Measurements from ENCODE around the gene CNKSR3. TPM values are rescaled to one million over a fixed set of nuclear protein-coding genes. Genes with fewer than 3 reads are reported as not detected.

The CNKSR3 gene
- total and polyA plus RNA-seq, 3 experiments from 2014 or later: 0.50 to 0.62 TPM; not detected in 1

DNA sequence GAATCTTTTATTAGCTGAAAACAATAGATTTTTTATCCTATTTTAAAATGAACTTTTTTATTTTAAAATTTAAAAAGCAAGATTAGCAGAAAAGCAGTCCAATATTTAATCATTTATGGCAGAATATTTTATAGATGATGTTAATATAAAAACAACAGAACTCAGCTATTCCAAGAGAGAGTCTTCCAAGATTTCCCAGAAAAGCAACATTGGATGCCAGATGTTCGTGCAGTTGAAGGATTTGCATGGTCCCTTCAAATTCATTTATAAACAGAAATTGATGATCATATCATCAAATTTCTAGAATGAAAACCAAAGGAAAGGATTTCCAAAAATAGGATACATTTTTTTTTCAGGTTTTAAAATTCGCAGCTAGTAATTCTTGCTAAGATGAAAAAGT is 25.4 kb upstream of the CNKSR3 start:
- Histone ChIP-seq H3K4me1 (ENCODE audit: insufficient read depth, low read length) (no peaks in the 10 kb centered on the region), H3K9me3 (ENCODE audit: low read length) (no peaks in the 10 kb centered on the region), H3K27ac (ENCODE audit: low read depth, low read length) (no peak overlapping the region), H3K36me3 (ENCODE audit: insufficient read depth, low read length) (no peaks in the 10 kb centered on the region), H3K27me3 (ENCODE audit: insufficient read depth, low read length, poor library complexity, severe bottlenecking) (no peaks in the 10 kb centered on the region), H3K4me3 (ENCODE audit: low read length) (no peak overlapping the region)
- CTCF ChIA-PET: no interaction called here
- H3K36me3 Mint-ChIP-seq: no peaks in the 10 kb centered on the region
- H3K27me3 Mint-ChIP-seq: peaks cover 0 to 2% of the 10 kb centered on the region in 2 donors
- H3K9me3 Mint-ChIP-seq: no peaks in the 10 kb centered on the region
- H3K4me3 Mint-ChIP-seq: no peak overlapping the region
- no peaks in the 10 kb centered on the region for H3K4me1 Mint-ChIP-seq
- H3K27ac Mint-ChIP-seq: no peak overlapping the region
- DNase-seq: no peak
- POLR2A ChIA-PET: interaction anchor here (1.1 kb wide), 1 partner anchor 9 kb away, joined by 7 read pairs; no protein-coding TSS in a partner anchor

DNA sequence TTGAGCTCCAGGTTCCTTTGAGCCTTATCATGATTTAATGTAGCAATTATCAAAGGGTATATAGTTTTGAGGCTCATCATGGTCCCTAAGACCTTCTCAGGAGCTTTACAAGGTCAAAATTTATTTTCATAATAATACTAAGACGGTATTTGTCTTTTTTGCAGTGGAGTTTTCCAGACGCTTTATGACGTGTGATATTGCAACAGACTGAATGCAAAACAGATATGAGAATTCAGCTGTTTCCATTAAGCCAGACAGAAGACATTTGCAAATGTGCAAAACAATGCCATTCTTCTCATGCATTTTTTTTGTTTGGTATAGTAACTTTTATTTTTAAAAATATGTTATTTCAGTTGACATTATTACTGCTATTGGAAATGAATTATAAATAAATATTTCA is 24.7 kb upstream of the CNKSR3 start:
- Mint-ChIP-seq H3K27me3 (peaks cover 0 to 2% of the 10 kb centered on the region in 2 donors), H3K27ac (no peak overlapping the region), H3K4me3 (no peak overlapping the region), H3K36me3 (no peaks in the 10 kb centered on the region), H3K4me1 (no peaks in the 10 kb centered on the region), H3K9me3 (no peaks in the 10 kb centered on the region)
- H3K4me1 ChIP-seq (ENCODE audit: insufficient read depth, low read length): no peaks in the 10 kb centered on the region
- no peaks in the 10 kb centered on the region for H3K9me3 ChIP-seq (ENCODE audit: low read length)
- H3K27me3 ChIP-seq (ENCODE audit: insufficient read depth, low read length, poor library complexity, severe bottlenecking): no peaks in the 10 kb centered on the region
- H3K27ac ChIP-seq (ENCODE audit: low read depth, low read length): no peak overlapping the region
- H3K36me3 ChIP-seq (ENCODE audit: insufficient read depth, low read length): no peaks in the 10 kb centered on the region
- no peak overlapping the region for H3K4me3 ChIP-seq (ENCODE audit: low read length)
- DNase-seq: no peak
- ChIA-PET CTCF (no interaction called here), POLR2A (interaction anchor here (1.1 kb wide), 1 partner anchor 8 kb away, joined by 7 read pairs; no protein-coding TSS in a partner anchor)

GRCh38 chr6:154534531-154534930 is 24.0 kb upstream of the CNKSR3 start:
- Mint-ChIP-seq H3K4me3 (no peak overlapping the region), H3K27ac (no peak overlapping the region), H3K36me3 (no peaks in the 10 kb centered on the region), H3K9me3 (no peaks in the 10 kb centered on the region), H3K4me1 (no peaks in the 10 kb centered on the region), H3K27me3 (peaks cover 0 to 2% of the 10 kb centered on the region in 2 donors)
- Histone ChIP-seq H3K4me1 (ENCODE audit: insufficient read depth, low read length) (no peaks in the 10 kb centered on the region), H3K9me3 (ENCODE audit: low read length) (no peaks in the 10 kb centered on the region), H3K4me3 (ENCODE audit: low read length) (no peak overlapping the region), H3K36me3 (ENCODE audit: insufficient read depth, low read length) (no peaks in the 10 kb centered on the region), H3K27ac (ENCODE audit: low read depth, low read length) (no peak overlapping the region), H3K27me3 (ENCODE audit: insufficient read depth, low read length, poor library complexity, severe bottlenecking) (no peaks in the 10 kb centered on the region)
- ChIA-PET CTCF (no interaction called here), POLR2A (interaction anchor here (1.1 kb wide), 1 partner anchor 8 kb away, joined by 7 read pairs; no protein-coding TSS in a partner anchor)
- no peak for DNase-seq

- peaks cover 0 to 1% (median 0%) of the 10 kb centered on the region in 3 donors for H3K4me1 Mint-ChIP-seq
- H3K27me3 Mint-ChIP-seq: peaks cover 0 to 5% of the 10 kb centered on the region in 2 donors
- POLR2A ChIA-PET: no interaction called here
- no peaks in the 10 kb centered on the region for H3K9me3 ChIP-seq (ENCODE audit: low read length)
- H3K4me3 ChIP-seq (ENCODE audit: low read length): no peak overlapping the region
- no peaks in the 10 kb centered on the region for H3K27me3 ChIP-seq (ENCODE audit: insufficient read depth, low read length, poor library complexity, severe bottlenecking)
- no peaks in the 10 kb centered on the region for H3K36me3 ChIP-seq (ENCODE audit: insufficient read depth, low read length)
- H3K4me3 Mint-ChIP-seq: no peak overlapping the region
- H3K9me3 Mint-ChIP-seq: peaks cover 0 to 2% (median 0%) of the 10 kb centered on the region in 5 donors
- CTCF ChIA-PET: no interaction called here
- peak overlapping the region in 1 of 8 donors; percentile 17 for H3K27ac Mint-ChIP-seq
- peaks cover 0 to 5% (median 0%) of the 10 kb centered on the region in 3 donors for H3K36me3 Mint-ChIP-seq
- no peak for DNase-seq
- no peaks in the 10 kb centered on the region for H3K4me1 ChIP-seq (ENCODE audit: insufficient read depth, low read length)
- H3K27ac ChIP-seq (ENCODE audit: low read depth, low read length): no peak overlapping the region
Measured at GRCh38 chr6:154532426-154532825, 21.9 kb upstream of the CNKSR3 start.

- H3K27me3 ChIP-seq (ENCODE audit: insufficient read depth, low read length, poor library complexity, severe bottlenecking): no peaks in the 10 kb centered on the region
- DNase-seq: no peak
- POLR2A ChIA-PET: no interaction called here
- H3K4me3 ChIP-seq (ENCODE audit: low read length): no peak overlapping the region
- CTCF ChIA-PET: no interaction called here
- Mint-ChIP-seq H3K27ac (no peak overlapping the region), H3K4me1 (peaks cover 0 to 8% (median 2%) of the 10 kb centered on the region in 3 donors), H3K9me3 (peaks cover 0 to 2% (median 0%) of the 10 kb centered on the region in 5 donors), H3K4me3 (no peak overlapping the region), H3K36me3 (peaks cover 0 to 5% (median 0%) of the 10 kb centered on the region in 3 donors), H3K27me3 (peaks cover 0 to 5% of the 10 kb centered on the region in 2 donors)
- H3K36me3 ChIP-seq (ENCODE audit: insufficient read depth, low read length): no peaks in the 10 kb centered on the region
- H3K4me1 ChIP-seq (ENCODE audit: insufficient read depth, low read length): no peaks in the 10 kb centered on the region
- no peaks in the 10 kb centered on the region for H3K9me3 ChIP-seq (ENCODE audit: low read length)
- no peak overlapping the region for H3K27ac ChIP-seq (ENCODE audit: low read depth, low read length)
Measured at GRCh38 chr6:154529957-154530356, 19.5 kb upstream of the CNKSR3 start.

DNA sequence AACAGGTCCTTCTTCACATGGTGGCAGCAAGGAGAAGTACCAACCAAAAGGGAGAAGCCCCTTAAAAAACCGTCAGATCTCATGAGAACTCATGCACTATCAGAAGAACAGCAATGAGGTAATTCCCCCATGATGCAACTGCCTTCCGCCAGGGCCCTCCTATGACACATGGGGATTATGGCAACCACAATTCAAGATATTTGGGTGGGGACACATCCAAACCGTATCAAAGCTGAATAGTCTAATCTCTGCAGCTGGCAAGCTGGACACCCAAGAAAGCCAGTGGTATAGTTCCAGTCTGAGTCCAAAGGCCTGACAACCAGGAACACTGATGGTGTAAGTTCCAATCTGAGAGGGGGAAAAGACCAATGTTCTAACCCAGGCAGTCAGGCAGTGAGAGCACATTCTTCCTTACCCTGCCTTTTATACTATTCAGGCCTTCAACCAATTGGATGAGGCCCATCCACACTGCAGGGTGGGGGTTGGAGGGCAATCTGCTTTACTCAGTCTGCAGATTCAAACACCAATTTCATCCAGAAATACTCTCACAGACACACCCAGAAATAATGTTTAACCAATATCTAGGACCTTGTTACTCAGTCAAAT is 17.9 kb upstream of the CNKSR3 start:
- peaks cover 0 to 5% (median 0%) of the 10 kb centered on the region in 3 donors for H3K36me3 Mint-ChIP-seq
- H3K9me3 ChIP-seq (ENCODE audit: low read length): no peaks in the 10 kb centered on the region
- H3K27ac ChIP-seq (ENCODE audit: low read depth, low read length): no peak overlapping the region
- no peak overlapping the region for H3K27ac Mint-ChIP-seq
- no peaks in the 10 kb centered on the region for H3K4me1 ChIP-seq (ENCODE audit: insufficient read depth, low read length)
- ChIA-PET CTCF (no interaction called here), POLR2A (no interaction called here)
- peaks cover 0 to 3% of the 10 kb centered on the region in 2 donors for H3K27me3 Mint-ChIP-seq
- H3K9me3 Mint-ChIP-seq: peaks cover 0 to 2% (median 0%) of the 10 kb centered on the region in 5 donors
- no peak for DNase-seq
- H3K27me3 ChIP-seq (ENCODE audit: insufficient read depth, low read length, poor library complexity, severe bottlenecking): no peaks in the 10 kb centered on the region
- H3K4me3 Mint-ChIP-seq: no peak overlapping the region
- H3K4me1 Mint-ChIP-seq: peaks cover 0 to 8% (median 2%) of the 10 kb centered on the region in 3 donors
- no peaks in the 10 kb centered on the region for H3K36me3 ChIP-seq (ENCODE audit: insufficient read depth, low read length)
- no peak overlapping the region for H3K4me3 ChIP-seq (ENCODE audit: low read length)

DNA sequence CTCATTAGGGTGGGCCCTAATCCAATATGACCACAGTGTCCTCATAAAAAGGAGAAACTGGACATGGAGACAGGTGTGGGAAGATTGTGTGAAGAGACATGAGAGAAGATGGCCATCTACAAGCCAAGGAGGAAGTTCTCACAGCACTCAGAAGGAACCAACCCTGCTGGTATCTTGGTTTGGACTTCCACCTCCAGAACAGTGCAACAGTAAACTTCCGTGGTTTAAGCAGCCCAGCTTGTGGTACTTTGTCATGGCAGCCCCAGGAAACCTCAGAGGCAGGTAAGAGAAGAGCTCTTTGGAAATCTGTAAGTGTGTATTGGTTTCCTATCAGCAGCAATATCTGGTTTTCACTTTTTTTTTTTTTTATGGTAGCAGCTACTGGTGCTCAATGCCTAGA is 16.5 kb upstream of the CNKSR3 start:
- Histone ChIP-seq H3K27me3 (ENCODE audit: insufficient read depth, low read length, poor library complexity, severe bottlenecking) (no peaks in the 10 kb centered on the region), H3K27ac (ENCODE audit: low read depth, low read length) (no peak overlapping the region), H3K9me3 (ENCODE audit: low read length) (no peaks in the 10 kb centered on the region), H3K36me3 (ENCODE audit: insufficient read depth, low read length) (no peaks in the 10 kb centered on the region), H3K4me3 (ENCODE audit: low read length) (no peak overlapping the region), H3K4me1 (ENCODE audit: insufficient read depth, low read length) (no peaks in the 10 kb centered on the region)
- Mint-ChIP-seq H3K9me3 (peaks cover 0 to 2% (median 0%) of the 10 kb centered on the region in 5 donors), H3K27me3 (peaks cover 0 to 3% of the 10 kb centered on the region in 2 donors), H3K27ac (peak overlapping the region in 2 of 8 donors; percentile 58 to 75), H3K36me3 (peaks cover 0 to 5% (median 0%) of the 10 kb centered on the region in 3 donors), H3K4me3 (no peak overlapping the region), H3K4me1 (peaks cover 0 to 8% (median 2%) of the 10 kb centered on the region in 3 donors)
- ChIA-PET POLR2A (interaction anchor here (0.7 kb wide), 1 partner anchor 8 kb away, joined by 7 read pairs; no protein-coding TSS in a partner anchor), CTCF (no interaction called here)
- DNase-seq: no peak

DNA sequence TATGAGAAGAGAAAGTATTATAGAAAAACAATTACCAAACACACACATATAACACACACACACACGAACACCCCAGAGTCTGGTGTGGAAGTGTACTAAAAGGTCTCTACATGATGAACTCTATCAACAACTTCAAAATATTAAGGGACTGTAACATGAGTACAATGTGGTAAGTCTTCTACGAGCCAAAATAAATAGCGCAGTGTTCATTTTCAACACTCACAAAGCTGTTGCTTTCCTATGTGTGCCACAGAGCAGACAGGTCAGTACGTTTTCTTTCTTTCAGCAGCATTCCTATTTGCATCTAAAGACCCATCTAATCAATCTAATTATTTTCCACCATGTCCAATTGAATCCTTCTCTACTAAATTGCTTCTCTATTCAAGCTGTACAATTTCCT is 12.1 kb upstream of the CNKSR3 start:
- H3K9me3 ChIP-seq (ENCODE audit: low read length): no peaks in the 10 kb centered on the region
- Mint-ChIP-seq H3K4me3 (no peak overlapping the region), H3K36me3 (no peaks in the 10 kb centered on the region), H3K9me3 (no peaks in the 10 kb centered on the region), H3K27ac (no peak overlapping the region), H3K4me1 (peaks cover 0 to 8% (median 2%) of the 10 kb centered on the region in 3 donors), H3K27me3 (peaks cover 0 to 8% of the 10 kb centered on the region in 2 donors)
- no peaks in the 10 kb centered on the region for H3K36me3 ChIP-seq (ENCODE audit: insufficient read depth, low read length)
- no peaks in the 10 kb centered on the region for H3K4me1 ChIP-seq (ENCODE audit: insufficient read depth, low read length)
- ChIA-PET CTCF (interaction anchor here (1.6 kb wide), 1 partner anchor 15 kb away, joined by 5 read pairs; no protein-coding TSS in a partner anchor), POLR2A (no interaction called here)
- no peaks in the 10 kb centered on the region for H3K27me3 ChIP-seq (ENCODE audit: insufficient read depth, low read length, poor library complexity, severe bottlenecking)
- no peak for DNase-seq
- no peak overlapping the region for H3K27ac ChIP-seq (ENCODE audit: low read depth, low read length)
- H3K4me3 ChIP-seq (ENCODE audit: low read length): no peak overlapping the region

Measured in CD8-positive, alpha-beta memory T cell (primary cell).